Endodermal cell (in vitro differentiated cells): ENCODE data around the gene SNRNP35. TPM values are rescaled to one million over a fixed set of nuclear protein-coding genes. Genes with fewer than 3 reads are reported as not detected.

Source experiments
- DNase-seq: peaks from one replicate; pipeline ENCODE4 v3.0.0-alpha.2; 2017
- H3K27ac ChIP-seq: 2 replicates; pipeline ENCODE4 v1.5.1; 2013; ENCODE audit warnings: mild to moderate bottlenecking, low read depth, low read length, moderate library complexity
- H3K27me3 ChIP-seq: 2 replicates; pipeline ENCODE4 v1.6.1; 2013; ENCODE audit warnings: mild to moderate bottlenecking, low read length, moderate library complexity; ENCODE audit not compliant: insufficient read depth, control insufficient read depth, poor library complexity, severe bottlenecking
- H3K36me3 ChIP-seq: 2 replicates; pipeline ENCODE4 v1.7.0; 2013; ENCODE audit warnings: mild to moderate bottlenecking, low read length, moderate library complexity; ENCODE audit not compliant: control insufficient read depth, insufficient read depth
- H3K4me1 ChIP-seq: one replicate; pipeline ENCODE4 v1.7.0; 2013; ENCODE audit warnings: low read length; ENCODE audit not compliant: control insufficient read depth, insufficient read depth
- H3K4me3 ChIP-seq: 2 replicates; pipeline ENCODE4 v1.5.1; 2013; ENCODE audit warnings: mild to moderate bottlenecking, low read length, moderate library complexity
- H3K9ac ChIP-seq: 2 replicates; pipeline ENCODE4 v1.6.1; 2013; ENCODE audit warnings: mild to moderate bottlenecking, low read length, moderate library complexity; ENCODE audit not compliant: poor library complexity, severe bottlenecking; ENCODE audit errors: extremely low read depth
- H3K9me3 ChIP-seq: 2 replicates; pipeline ENCODE4 v1.6.1; 2013; ENCODE audit warnings: mild to moderate bottlenecking, low read length, moderate library complexity; ENCODE audit not compliant: control insufficient read depth
- H3K27ac Mint-ChIP-seq: 2 replicates; pipeline ENCODE4 v1.8.0; 2020; ENCODE audit warnings: mixed read lengths
- H3K27me3 Mint-ChIP-seq: 2 replicates; pipeline ENCODE4 v1.8.0; 2021; ENCODE audit warnings: mild to moderate bottlenecking, mixed read lengths; ENCODE audit not compliant: insufficient read depth
- H3K36me3 Mint-ChIP-seq: 2 replicates; pipeline ENCODE4 v1.8.0; 2020; ENCODE audit warnings: low read depth, mixed read lengths
- H3K4me1 Mint-ChIP-seq: 2 replicates; pipeline ENCODE4 v1.8.0; 2020; ENCODE audit warnings: mixed read lengths
- H3K4me3 Mint-ChIP-seq: 2 replicates; pipeline ENCODE4 v1.8.0; 2020; ENCODE audit warnings: mild to moderate bottlenecking, moderate library complexity, mixed read lengths
- H3K9me3 Mint-ChIP-seq: 2 replicates; pipeline ENCODE4 v1.8.0; 2020; ENCODE audit warnings: mild to moderate bottlenecking, mixed read lengths
- WGBS, 2 experiments: methylation state at CpG; one replicate each; pipeline versions ENCODE4 v1.1.5 to v1.1.7; 2013; ENCODE audit warnings: missing lambda C conversion rate in 2 of 2, mixed read lengths in 1 of 2; ENCODE audit not compliant: insufficient coverage in 1 of 2, insufficient read length in 1 of 2; 5-methylcytosine and 5-hydroxymethylcytosine counted together
- total RNA-seq, 2 donors: library from RNA; stranded (reverse); fragmentation: NEBNext Ultra II Directional in 1 of 2; extraction: Animal tissue kit (Norgen Biotek cat#: 25700) in 1 of 2; gene quantifications; 2 replicates in 1 of 2; 3 replicates in 1 of 2; pipeline ENCODE4 v1.2.1, GENCODE V29; 2021
- TF ChIP-seq, protein P1 (sequence below): fragments of 200-600 bp; sonication (generic); conservative IDR thresholded peaks from 2 replicates; pipeline ENCODE4 v1.5.0; 2021; ENCODE audit warnings: antibody characterized with exemption, mild to moderate bottlenecking

Gene SNRNP35
- total RNA-seq, 2 donors from 2014 or later: 17.9 to 24.9 TPM

DNA sequence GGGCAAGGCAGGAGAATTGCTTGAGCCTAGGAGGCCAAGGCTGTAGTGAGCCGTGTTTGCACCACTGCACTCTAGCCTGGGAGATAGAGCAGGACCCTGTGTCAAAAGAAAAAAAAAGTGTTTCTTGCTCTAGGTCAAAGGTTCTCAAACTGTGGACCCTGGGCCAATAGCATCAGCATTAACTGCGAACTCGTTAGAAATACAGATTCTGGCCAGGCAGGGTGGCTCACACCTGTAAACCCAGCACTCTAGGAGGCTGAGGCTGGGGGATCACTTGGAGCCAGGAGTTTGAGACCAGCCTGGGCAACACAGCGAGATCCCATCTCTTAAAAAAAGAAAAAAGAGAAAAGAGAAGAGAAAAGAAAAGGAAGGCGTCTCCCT is 22.3 kb upstream of the SNRNP35 start:
- Histone ChIP-seq H3K36me3 (no peaks in the 10 kb centered on the region), H3K4me1 (no peaks in the 10 kb centered on the region), H3K9me3 (no peaks in the 10 kb centered on the region), H3K4me3 (peak overlapping the region; percentile 87), H3K27me3 (peaks cover 22% of the 10 kb centered on the region), H3K9ac (no peak overlapping the region), H3K27ac (no peak overlapping the region)
- peak overlapping the region; percentile 90 for H3K4me3 Mint-ChIP-seq
- H3K27ac Mint-ChIP-seq: no peak overlapping the region
- H3K4me1 Mint-ChIP-seq: no peaks in the 10 kb centered on the region
- peaks cover 17% of the 10 kb centered on the region for H3K27me3 Mint-ChIP-seq
- TF ChIP-seq, protein P1, sequence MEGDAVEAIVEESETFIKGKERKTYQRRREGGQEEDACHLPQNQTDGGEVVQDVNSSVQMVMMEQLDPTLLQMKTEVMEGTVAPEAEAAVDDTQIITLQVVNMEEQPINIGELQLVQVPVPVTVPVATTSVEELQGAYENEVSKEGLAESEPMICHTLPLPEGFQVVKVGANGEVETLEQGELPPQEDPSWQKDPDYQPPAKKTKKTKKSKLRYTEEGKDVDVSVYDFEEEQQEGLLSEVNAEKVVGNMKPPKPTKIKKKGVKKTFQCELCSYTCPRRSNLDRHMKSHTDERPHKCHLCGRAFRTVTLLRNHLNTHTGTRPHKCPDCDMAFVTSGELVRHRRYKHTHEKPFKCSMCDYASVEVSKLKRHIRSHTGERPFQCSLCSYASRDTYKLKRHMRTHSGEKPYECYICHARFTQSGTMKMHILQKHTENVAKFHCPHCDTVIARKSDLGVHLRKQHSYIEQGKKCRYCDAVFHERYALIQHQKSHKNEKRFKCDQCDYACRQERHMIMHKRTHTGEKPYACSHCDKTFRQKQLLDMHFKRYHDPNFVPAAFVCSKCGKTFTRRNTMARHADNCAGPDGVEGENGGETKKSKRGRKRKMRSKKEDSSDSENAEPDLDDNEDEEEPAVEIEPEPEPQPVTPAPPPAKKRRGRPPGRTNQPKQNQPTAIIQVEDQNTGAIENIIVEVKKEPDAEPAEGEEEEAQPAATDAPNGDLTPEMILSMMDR: no peak
- H3K36me3 Mint-ChIP-seq: peaks cover 7% of the 10 kb centered on the region
- 78 to 84% methylated on average over 3 to 5 of the region's 5 CpGs for WGBS, 2 experiments
- no peaks in the 10 kb centered on the region for H3K9me3 Mint-ChIP-seq
- no peak for DNase-seq

DNA sequence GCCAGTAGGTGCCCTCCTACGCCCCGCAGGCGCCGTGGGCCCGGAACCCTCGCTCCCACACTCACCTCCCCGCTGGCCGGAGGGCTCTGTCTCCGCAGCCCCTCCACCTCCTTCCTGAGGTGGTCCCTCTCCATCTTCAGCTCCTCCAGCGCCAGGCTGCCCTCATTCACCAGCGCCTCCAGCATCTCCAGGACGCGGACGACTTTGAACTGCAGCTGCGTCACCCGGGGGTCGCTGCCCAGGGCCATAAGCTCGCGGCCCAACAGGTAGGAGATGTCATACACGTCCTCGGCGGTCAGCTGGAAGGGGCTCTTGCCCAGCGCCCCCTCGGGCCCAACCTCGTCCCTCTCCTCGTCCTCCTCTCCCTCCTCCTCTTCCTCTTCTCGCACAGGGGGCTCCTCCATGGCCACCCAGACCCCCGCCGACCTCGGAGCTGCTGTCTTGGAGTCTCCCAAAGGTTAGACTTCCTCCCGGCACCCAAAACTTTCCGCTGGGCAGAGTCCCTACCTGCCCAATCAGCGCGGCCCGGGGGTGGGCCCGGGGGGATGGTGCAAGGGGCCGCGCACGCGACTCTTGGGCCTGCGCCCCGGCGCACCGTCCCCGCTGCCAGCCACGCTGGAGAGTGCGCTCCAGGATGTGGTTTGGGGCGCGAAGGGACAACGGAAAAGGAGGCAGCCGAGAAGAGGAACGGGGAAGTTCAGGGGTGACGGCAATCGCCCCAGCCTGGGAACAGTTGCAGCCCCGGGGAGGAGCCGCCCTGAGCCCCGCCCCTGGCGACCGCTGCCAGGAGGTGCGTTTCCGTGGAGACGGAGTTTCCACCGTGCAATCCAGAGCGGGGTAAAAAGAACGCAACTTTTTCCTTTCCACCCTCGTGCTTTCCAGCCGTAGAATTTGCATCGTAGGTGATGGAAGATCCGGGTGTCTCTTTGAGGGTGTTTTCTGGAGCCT is 21.6 kb upstream of the SNRNP35 start, which contains the start of gene RILPL2:
RILPL2 (minus strand) TSS at position 668 of the 948 bp plus-strand sequence; CDS start at position 404, 264 bp downstream.
- no peaks in the 10 kb centered on the region for H3K4me1 ChIP-seq
- H3K9me3 ChIP-seq: no peaks in the 10 kb centered on the region
- H3K36me3 Mint-ChIP-seq: peaks cover 2% of the 10 kb centered on the region
- H3K9ac ChIP-seq: peak within 1 kb of the TSS; percentile 67
- H3K27ac Mint-ChIP-seq: peak within 1 kb of the TSS; percentile 89
- H3K9me3 Mint-ChIP-seq: no peaks in the 10 kb centered on the region
- H3K36me3 ChIP-seq: no peaks in the 10 kb centered on the region
- H3K27me3 ChIP-seq: peaks cover 22% of the 10 kb centered on the region
- H3K4me3 ChIP-seq: peak within 1 kb of the TSS; percentile 87
- 1 to 2% methylated on average over 32 to 69 of the region's 69 CpGs for WGBS, 2 experiments
- peaks cover 17% of the 10 kb centered on the region for H3K27me3 Mint-ChIP-seq
- TF ChIP-seq, protein P1: no peak
- no peaks in the 10 kb centered on the region for H3K4me1 Mint-ChIP-seq
- H3K4me3 Mint-ChIP-seq: peak within 1 kb of the TSS; percentile 90
- no peak within 1 kb of the TSS for H3K27ac ChIP-seq
- peak; percentile 95 for DNase-seq

DNA sequence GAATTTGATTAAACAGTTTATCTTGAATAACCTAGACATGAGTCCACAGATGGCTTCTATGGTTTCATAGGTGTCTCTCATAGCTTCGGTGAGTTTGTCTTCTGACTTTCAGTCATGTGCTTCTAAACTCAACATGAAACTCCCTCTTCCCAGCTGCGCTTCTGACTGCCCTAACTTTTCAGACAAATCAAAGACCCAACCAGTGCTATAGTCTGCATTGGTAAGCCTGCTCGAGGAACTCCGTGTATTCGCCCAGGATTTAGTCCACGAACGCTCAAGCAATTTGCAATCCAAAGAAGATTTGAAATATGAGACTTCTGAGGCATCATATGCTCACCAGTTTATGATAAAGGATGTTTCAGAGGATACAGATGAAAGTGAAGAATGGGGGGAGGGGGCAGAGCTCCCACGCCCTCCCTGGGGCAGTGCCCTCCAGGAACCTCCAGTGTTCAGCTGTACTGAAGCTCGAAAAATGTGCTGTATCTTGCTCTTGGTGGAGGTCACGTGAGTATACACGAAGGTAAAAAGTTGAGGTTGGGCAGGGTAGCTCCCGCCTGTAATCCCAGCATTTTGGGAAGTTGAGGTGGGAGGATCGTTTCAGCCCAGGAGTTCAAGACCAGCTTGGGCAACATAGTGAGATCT is 16.3 kb upstream of the SNRNP35 start:
- Mint-ChIP-seq H3K36me3 (no peaks in the 10 kb centered on the region), H3K4me3 (no peak overlapping the region), H3K4me1 (peaks cover 7% of the 10 kb centered on the region), H3K9me3 (no peaks in the 10 kb centered on the region), H3K27ac (no peak overlapping the region), H3K27me3 (peaks cover 15% of the 10 kb centered on the region)
- WGBS, 2 experiments: 84 to 88% methylated on average over 11 to 13 of the region's 13 CpGs
- H3K27me3 ChIP-seq: peaks cover 12% of the 10 kb centered on the region
- H3K4me3 ChIP-seq: no peak overlapping the region
- no peak overlapping the region for H3K27ac ChIP-seq
- H3K9me3 ChIP-seq: no peaks in the 10 kb centered on the region
- no peaks in the 10 kb centered on the region for H3K4me1 ChIP-seq
- DNase-seq: no peak
- no peaks in the 10 kb centered on the region for H3K36me3 ChIP-seq
- TF ChIP-seq, protein P1: no peak
- no peak overlapping the region for H3K9ac ChIP-seq
